H1 (cell line): Measurements from ENCODE around the gene MORF4L1. TPM values are rescaled to one million over a fixed set of nuclear protein-coding genes. Genes with fewer than 3 reads are reported as not detected.
"Not testable (repeated sequence)": the region's sequence is repeated elsewhere in the genome, so short reads cannot be mapped to it uniquely, and the experiment has no call there.

ENCODE experiments used
- CTCF ChIA-PET: fragments of 300-600 bp; sonication (Branson Sonifier 250); formaldehyde crosslinking; loops from one replicate; lab custom pipeline; 2021; ENCODE audit not compliant: partially characterized antibody; lab: Charles Lee
- POLR2A ChIA-PET: fragments of 300-600 bp; sonication (Branson Sonifier 250); formaldehyde crosslinking; loops from one replicate; lab custom pipeline; 2021; ENCODE audit warnings: inconsistent platforms; ENCODE audit not compliant: partially characterized antibody; lab: Charles Lee
- DNase-seq, 2 experiments: peaks; one replicate each; pipeline versions ENCODE4 v3.0.0 to v3.0.0-alpha.2; 2010 to 2022; ENCODE audit warnings: low spot score in 2 of 2, low read depth in 1 of 2, mixed read lengths in 1 of 2
- FAIRE-seq: peaks from 2 replicates; lab custom pipeline; 2011; peaks lifted over from hg19 to GRCh38; lab: Jason Lieb, UNC
- H2AFZ ChIP-seq: 2 replicates; pipeline ENCODE4 v1.8.1; 2012; ENCODE audit warnings: low read length, inconsistent platforms
- H2AK5ac ChIP-seq: 2 replicates; pipeline ENCODE4 v1.6.1; 2013; ENCODE audit warnings: low read depth, low read length
- H2BK120ac ChIP-seq: replicated peaks from 2 replicates; pipeline ENCODE3; 2013; ENCODE audit warnings: low read depth, low read length, inconsistent platforms
- H2BK12ac ChIP-seq: 2 replicates; pipeline ENCODE4 v1.6.1; 2013; ENCODE audit warnings: low read depth, low read length
- H2BK15ac ChIP-seq: 2 replicates; pipeline ENCODE4 v1.6.1; 2013; ENCODE audit warnings: low read length
- H2BK20ac ChIP-seq: 2 replicates; pipeline ENCODE4 v1.6.1; 2013; ENCODE audit warnings: low read length
- H2BK5ac ChIP-seq: 2 replicates; pipeline ENCODE4 v1.6.1; 2013; ENCODE audit warnings: low read depth, low read length
- H3K14ac ChIP-seq: 2 replicates; pipeline ENCODE4 v1.6.1; 2013; ENCODE audit warnings: inconsistent platforms; ENCODE audit not compliant: insufficient read length
- H3K18ac ChIP-seq: 2 replicates; pipeline ENCODE4 v1.6.1; 2013; ENCODE audit warnings: low read length; ENCODE audit errors: extremely low read depth
- H3K23ac ChIP-seq: 2 replicates; pipeline ENCODE4 v1.6.1; 2013; ENCODE audit warnings: inconsistent platforms; ENCODE audit not compliant: insufficient read length
- H3K23me2 ChIP-seq: 2 replicates; pipeline ENCODE4 v1.6.1; 2013; ENCODE audit warnings: low read depth, low read length
- H3K27ac ChIP-seq: 2 replicates; pipeline ENCODE4 v1.6.1; 2011; ENCODE audit warnings: low read depth, low read length, inconsistent platforms
- H3K27me3 ChIP-seq, 4 experiments: replicated peaks in 1 of 4; 1 replicate in 1 of 4; 2 replicates in 3 of 4; pipeline versions ENCODE4 v1.6.1 to v1.8.1; 2011 to 2013; ENCODE audit warnings: low read length in 3 of 4, mild to moderate bottlenecking in 3 of 4, inconsistent platforms in 2 of 4, mixed read lengths in 2 of 4, moderate library complexity in 1 of 4; ENCODE audit not compliant: control insufficient read depth in 3 of 4, insufficient read depth in 3 of 4; ENCODE audit errors: extremely low read depth in 1 of 4
- H3K36me3 ChIP-seq, 4 experiments: 2 replicates each; pipeline versions ENCODE4 v1.6.1 to v1.8.1; 2011 to 2013; ENCODE audit warnings: mild to moderate bottlenecking in 4 of 4, low read length in 3 of 4, moderate library complexity in 2 of 4, control low read depth in 1 of 4, inconsistent platforms in 1 of 4; ENCODE audit not compliant: insufficient read depth in 4 of 4, control insufficient read depth in 2 of 4
- H3K4ac ChIP-seq: replicated peaks from 2 replicates; pipeline ENCODE3; 2013; ENCODE audit warnings: low read length, low read depth, mixed read lengths, inconsistent platforms; ENCODE audit not compliant: insufficient read length
- H3K4me1 ChIP-seq, 4 experiments: replicated peaks in 1 of 4; 1 replicate in 1 of 4; 2 replicates in 3 of 4; pipeline versions ENCODE4 v1.6.1 to v1.8.1; 2011 to 2013; ENCODE audit warnings: low read length in 3 of 4, inconsistent platforms in 2 of 4, mixed read lengths in 1 of 4; ENCODE audit not compliant: insufficient read depth in 4 of 4, control insufficient read depth in 3 of 4
- H3K4me2 ChIP-seq, 2 experiments: 2 replicates each; pipeline versions ENCODE4 v1.6.1 to v1.8.1; 2011 to 2013; ENCODE audit warnings: low read depth in 2 of 2, low read length in 2 of 2, control low read depth in 1 of 2, inconsistent platforms in 1 of 2, mild to moderate bottlenecking in 1 of 2; ENCODE audit not compliant: insufficient read depth in 1 of 2
- H3K4me3 ChIP-seq, 4 experiments: fragments of 200-600, 300-600 bp in 1 of 4; sonication (generic), shearing (Covaris generic), sonication (Bioruptor Twin) in 1 of 4; 2 replicates each; pipeline versions ENCODE4 v1.5.1 to v1.8.1; 2011 to 2016; ENCODE audit warnings: low read length in 4 of 4, low read depth in 3 of 4, control low read depth in 2 of 4, inconsistent platforms in 2 of 4, mild to moderate bottlenecking in 2 of 4, mixed read lengths in 1 of 4, moderate library complexity in 1 of 4; ENCODE audit not compliant: insufficient read depth in 2 of 4; ENCODE audit errors: extremely low read depth in 1 of 4
- H3K56ac ChIP-seq: replicated peaks from 2 replicates; pipeline ENCODE3; 2013; ENCODE audit warnings: low read depth, mild to moderate bottlenecking, mixed read lengths, low read length, inconsistent platforms; ENCODE audit not compliant: insufficient read length
- H3K79me1 ChIP-seq: 2 replicates; pipeline ENCODE4 v1.6.1; 2013; ENCODE audit warnings: low read depth, low read length, control low read depth
- H3K79me2 ChIP-seq, 2 experiments: 2 replicates each; pipeline versions ENCODE4 v1.6.1 to v1.8.1; 2012 to 2013; ENCODE audit warnings: low read length in 2 of 2, mild to moderate bottlenecking in 2 of 2, inconsistent platforms in 1 of 2; ENCODE audit not compliant: insufficient read depth in 2 of 2, control insufficient read depth in 1 of 2
- H3K9ac ChIP-seq, 4 experiments: replicated peaks in 1 of 4; 1 replicate in 1 of 4; 2 replicates in 3 of 4; pipeline versions ENCODE4 v1.6.1 to v1.8.1; 2011 to 2013; ENCODE audit warnings: low read depth in 3 of 4, low read length in 3 of 4, control low read depth in 2 of 4, mild to moderate bottlenecking in 2 of 4, moderate library complexity in 2 of 4, inconsistent platforms in 1 of 4; ENCODE audit errors: extremely low read depth in 1 of 4
- H3K9me3 ChIP-seq, 2 experiments: 2 replicates each; pipeline versions ENCODE4 v1.6.1 to v1.8.1; 2012 to 2013; ENCODE audit warnings: mild to moderate bottlenecking in 2 of 2, moderate library complexity in 2 of 2, control low read depth in 1 of 2, inconsistent platforms in 1 of 2, low read depth in 1 of 2, low read length in 1 of 2, mixed read lengths in 1 of 2; ENCODE audit not compliant: insufficient read depth in 2 of 2
- H4K20me1 ChIP-seq, 2 experiments: replicated peaks in 1 of 2; 2 replicates each; pipeline versions ENCODE3 to v1.8.1; 2011 to 2013; ENCODE audit warnings: inconsistent platforms in 2 of 2, low read length in 2 of 2, mild to moderate bottlenecking in 1 of 2; ENCODE audit not compliant: insufficient read depth in 2 of 2, control insufficient read depth in 1 of 2
- H4K5ac ChIP-seq: 2 replicates; pipeline ENCODE4 v1.6.1; 2013; ENCODE audit warnings: low read length, low read depth, mixed read lengths, inconsistent platforms; ENCODE audit not compliant: insufficient read length
- H4K8ac ChIP-seq: 2 replicates; pipeline ENCODE4 v1.8.0; 2013; ENCODE audit warnings: mild to moderate bottlenecking, moderate library complexity, low read length, inconsistent platforms; ENCODE audit not compliant: insufficient read depth; ENCODE audit errors: extremely low read depth
- H4K91ac ChIP-seq: replicated peaks from 2 replicates; pipeline ENCODE3; 2013; ENCODE audit warnings: low read length, mixed read lengths, inconsistent platforms; ENCODE audit not compliant: insufficient read length
- WGBS, 2 experiments: shearing (Covaris generic) in 1 of 2; methylation state at CpG; one replicate each; pipeline versions ENCODE4 v1.1.6 to v1.1.7; 2013 to 2015; ENCODE audit warnings: low lambda C conversion rate in 2 of 2, mixed read lengths in 2 of 2, inconsistent platforms in 1 of 2, low coverage in 1 of 2, missing lambda C conversion rate in 1 of 2; ENCODE audit not compliant: insufficient replicate concordance in 2 of 2, insufficient coverage in 1 of 2, insufficient read length in 1 of 2; ENCODE audit errors: extremely low coverage in 1 of 2, missing lambda C conversion rate in 1 of 2; 5-methylcytosine and 5-hydroxymethylcytosine counted together
- polyA plus RNA-seq, 7 experiments: library from polyadenylated mRNA; depleted of rRNA in 3 of 7; stranded (reverse) in 5 of 7; unstranded in 2 of 7; fragments of >200 nt in 5 of 7; fragments of 200-250 nt in 2 of 7; gene quantifications; 1 replicate in 5 of 7; 2 replicates in 1 of 7; 4 replicates in 1 of 7; pipeline versions ENCODE4 v1.2.1 to v1.2.3, GENCODE V29; 2011 to 2013; ENCODE audit warnings: missing spikeins in 2 of 7, mixed read lengths in 2 of 7
- total RNA-seq: library from RNA; stranded (reverse); fragmentation: NEBNext Ultra II Directional; extraction: Animal tissue kit (Norgen Biotek cat#: 25700); gene quantifications from 2 replicates; pipeline ENCODE4 v1.2.1, GENCODE V29; 2021

The MORF4L1 gene
- total and polyA plus RNA-seq, 2 of the 8 experiments (the other 6 are each of a cell fraction or from before 2014, with no cell fraction given) = 260 to 533 TPM

DNA sequence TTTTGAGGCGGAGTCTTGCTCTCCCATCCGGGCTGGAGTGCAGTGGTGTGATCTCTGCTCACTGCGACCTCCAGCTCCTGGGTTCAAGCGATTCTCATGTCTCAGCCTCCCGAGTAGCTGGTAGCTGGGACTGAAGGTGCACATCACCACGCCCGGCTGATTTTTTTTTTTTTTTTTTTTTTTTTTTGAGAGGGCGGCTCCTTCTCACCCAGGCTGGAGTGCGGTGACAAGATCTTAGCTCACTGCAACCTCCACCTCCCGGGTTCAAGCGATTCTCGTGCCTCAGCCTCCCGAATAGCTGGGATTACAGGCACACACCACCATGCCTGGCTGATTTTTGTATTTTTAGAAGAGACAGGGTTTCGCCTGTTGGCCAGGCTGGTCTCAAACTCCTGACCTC is 4.3 kb downstream of the MORF4L1 start:
- Histone ChIP-seq H3K79me2 (peaks cover 67 to 89% of the 10 kb centered on the region in 2 experiments), H3K4me1 (peaks cover 1 to 11% (median 7%) of the 10 kb centered on the region in 4 experiments; a peak in 3 of 7 replicates), H3K36me3 (peaks cover 2 to 26% (median 9%) of the 10 kb centered on the region in 4 experiments; a peak in 6 of 8 replicates), H4K20me1 (peaks cover 42 to 43% of the 10 kb centered on the region in 2 experiments), H3K4me3 (peak overlapping the region in 1 of 4 experiments; percentile 98; a peak in 1 of 8 replicates), H3K4me2 (peak overlapping the region; percentile 30 to 66; a peak in 3 of 4 replicates)
- H4K5ac ChIP-seq, H3K14ac ChIP-seq, H3K56ac ChIP-seq, DNase-seq, H2BK120ac ChIP-seq, H2BK5ac ChIP-seq, H3K23me2 ChIP-seq, H3K9ac ChIP-seq, H2AK5ac ChIP-seq, H3K9me3 ChIP-seq, H3K23ac ChIP-seq, H2BK15ac ChIP-seq, H4K91ac ChIP-seq, H3K27ac ChIP-seq, H3K27me3 ChIP-seq, H4K8ac ChIP-seq, H2BK12ac ChIP-seq, H2BK20ac ChIP-seq, H3K79me1 ChIP-seq, FAIRE-seq, H3K18ac ChIP-seq, H2AFZ ChIP-seq, H3K4ac ChIP-seq: not testable (repeated sequence)
- CTCF ChIA-PET = interaction anchor here (0.6 to 1.6 kb wide), 3 partner anchors 12 to 98 kb away, joined by 3 to 4 read pairs (median 4); no protein-coding TSS in a partner anchor
- POLR2A ChIA-PET = interaction anchor here (0.6 to 1.7 kb wide), 8 partner anchors 10 to 1431 kb away, joined by 3 to 4 read pairs (median 3); no protein-coding TSS in a partner anchor
- WGBS, 2 experiments = 86% methylated on average over 13 of the region's 14 CpGs; no CpG with 5 or more reads in 1 of the 2 experiments
